WTC11 (cell line): ENCODE data around the gene ATP6V1A. TPM values are rescaled to one million over a fixed set of nuclear protein-coding genes. Genes with fewer than 3 reads are reported as not detected.

Experiments used
- ATAC-seq: fragments of 200-7000 bp; cut with Tn5 transposase; 2 replicates; pipeline ENCODE4 v1.10.0; 2021; ENCODE audit warnings: mild to moderate bottlenecking, moderate library complexity
- CTCF ChIA-PET: fragments of 300-600 bp; sonication (Branson Sonifier 250); formaldehyde crosslinking; loops from one replicate; lab custom pipeline; 2021; ENCODE audit warnings: antibody characterized with exemption; lab: Charles Lee
- POLR2A ChIA-PET: fragments of 350-600 bp; sonication (Branson Sonifier 250); formaldehyde crosslinking; loops from one replicate; lab custom pipeline; 2021; ENCODE audit warnings: antibody characterized with exemption; lab: Charles Lee
- DNase-seq: peaks from one replicate; pipeline ENCODE4 v3.0.0; 2021; ENCODE audit warnings: low spot score
- H3K27ac Mint-ChIP-seq: 2 replicates; pipeline ENCODE4 v1.8.0; 2021; ENCODE audit warnings: mixed read lengths
- H3K27me3 Mint-ChIP-seq: 2 replicates; pipeline ENCODE4 v1.8.0; 2021; ENCODE audit warnings: low read depth, mild to moderate bottlenecking, moderate library complexity, mixed read lengths
- H3K36me3 Mint-ChIP-seq: 2 replicates; pipeline ENCODE4 v1.8.0; 2021; ENCODE audit warnings: mixed read lengths
- H3K4me1 Mint-ChIP-seq: 2 replicates; pipeline ENCODE4 v1.8.0; 2022; ENCODE audit warnings: mixed read lengths
- H3K4me3 Mint-ChIP-seq: 2 replicates; pipeline ENCODE4 v1.8.0; 2021; ENCODE audit warnings: mild to moderate bottlenecking, moderate library complexity, mixed read lengths
- H3K9me3 Mint-ChIP-seq: 2 replicates; pipeline ENCODE4 v1.8.0; 2021; ENCODE audit warnings: mixed read lengths
- AFF4 ChIP-seq: sonication (generic); formaldehyde crosslinking; IDR thresholded peaks from 2 replicates; pipeline ENCODE4 v1.8.1; 2023; ENCODE audit warnings: mild to moderate bottlenecking, missing genetic modification reagents, borderline replicate concordance
- FOXP4 ChIP-seq: sonication (generic); formaldehyde crosslinking; IDR thresholded peaks from 2 replicates; pipeline ENCODE4 v1.8.0; 2022; ENCODE audit warnings: mild to moderate bottlenecking, missing genetic modification reagents
- GRHL2 ChIP-seq: fragments of 250-450 bp; sonication (Bioruptor Pico); IDR thresholded peaks from 2 replicates; pipeline ENCODE4 v1.8.0; 2022; ENCODE audit warnings: mild to moderate bottlenecking, moderate library complexity; ENCODE audit not compliant: insufficient replicate concordance, severe bottlenecking
- JUN ChIP-seq: sonication (generic); formaldehyde crosslinking; IDR thresholded peaks from 2 replicates; pipeline ENCODE4 v1.8.0; 2023; ENCODE audit warnings: mild to moderate bottlenecking, missing genetic modification reagents
- PRDM15 ChIP-seq: sonication (generic); formaldehyde crosslinking; IDR thresholded peaks from 2 replicates; pipeline ENCODE4 v1.8.0; 2022; ENCODE audit warnings: missing genetic modification reagents
- RELA ChIP-seq: sonication (generic); formaldehyde crosslinking; IDR thresholded peaks from 2 replicates; pipeline ENCODE4 v1.8.1; 2022; ENCODE audit warnings: missing genetic modification reagents, mild to moderate bottlenecking, borderline replicate concordance
- SMAD4 ChIP-seq: sonication (generic); formaldehyde crosslinking; IDR thresholded peaks from 2 replicates; pipeline ENCODE4 v1.8.0; 2022; ENCODE audit warnings: mild to moderate bottlenecking, missing genetic modification reagents
- ZNF138 ChIP-seq: sonication (generic); formaldehyde crosslinking; conservative IDR thresholded peaks from 2 replicates; pipeline ENCODE4 v1.8.1; 2022; ENCODE audit warnings: mild to moderate bottlenecking, moderate library complexity, missing genetic modification reagents
- ZNF317 ChIP-seq: sonication (generic); formaldehyde crosslinking; IDR thresholded peaks from 2 replicates; pipeline ENCODE4 v1.8.1; 2023; ENCODE audit warnings: low read depth, mild to moderate bottlenecking, moderate library complexity, missing genetic modification reagents, borderline replicate concordance
- ZNF425 ChIP-seq: fragments of 250-450 bp; sonication (Bioruptor Pico); conservative IDR thresholded peaks from 2 replicates; pipeline ENCODE4 v1.9.0; 2021; ENCODE audit warnings: mild to moderate bottlenecking
- total RNA-seq: library from RNA; stranded (reverse); gene quantifications from 3 replicates; pipeline ENCODE4 v1.2.3, GENCODE V29; 2021
- TF ChIP-seq, protein P1 (sequence below): sonication (generic); formaldehyde crosslinking; IDR thresholded peaks from 2 replicates; pipeline ENCODE4 v1.8.0; 2022; ENCODE audit warnings: mild to moderate bottlenecking, missing genetic modification reagents
- TF ChIP-seq, protein P2 (sequence below): sonication (generic); formaldehyde crosslinking; IDR thresholded peaks from 2 replicates; pipeline ENCODE4 v1.8.1; 2023; ENCODE audit warnings: mild to moderate bottlenecking, missing genetic modification reagents
- TF ChIP-seq, protein P3 (sequence below): sonication (generic); formaldehyde crosslinking; IDR thresholded peaks from 2 replicates; pipeline ENCODE4 v1.8.1; 2023; ENCODE audit warnings: mild to moderate bottlenecking, moderate library complexity, missing genetic modification reagents
- TF ChIP-seq, protein P4 (sequence below): sonication (generic); formaldehyde crosslinking; IDR thresholded peaks from 2 replicates; pipeline ENCODE4 v1.8.1; 2022; ENCODE audit warnings: mild to moderate bottlenecking, missing genetic modification reagents, moderate library complexity, borderline replicate concordance

Gene ATP6V1A
- total RNA-seq, 1 experiment from 2014 or later: 90.7 TPM

DNA sequence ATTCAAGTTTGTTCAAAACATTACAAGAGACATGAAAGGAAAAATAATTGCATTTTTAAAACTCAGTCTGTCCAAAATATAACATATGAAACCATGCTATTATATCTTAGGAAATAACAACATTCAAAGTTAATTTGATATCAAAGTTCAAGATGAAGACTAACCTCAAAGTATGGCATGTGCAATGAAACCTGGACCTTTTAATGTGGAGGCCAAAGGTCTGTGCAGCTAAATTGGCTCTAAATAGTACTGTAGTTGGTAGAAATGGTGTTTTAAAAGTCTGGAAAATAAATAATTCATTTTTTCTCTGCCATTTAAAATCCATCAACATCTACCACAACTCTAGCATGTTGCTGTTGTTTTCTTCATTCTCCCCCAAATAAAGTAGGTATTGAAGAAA lies 100.4 kb downstream of the ATP6V1A start (continued):
- TF ChIP-seq PRDM15 (CRISPR knock-in tag): no peak
- TF ChIP-seq JUN (CRISPR knock-in tag): no peak
- no peak for TF ChIP-seq SMAD4 (CRISPR knock-in tag)
- TF ChIP-seq, protein P1, sequence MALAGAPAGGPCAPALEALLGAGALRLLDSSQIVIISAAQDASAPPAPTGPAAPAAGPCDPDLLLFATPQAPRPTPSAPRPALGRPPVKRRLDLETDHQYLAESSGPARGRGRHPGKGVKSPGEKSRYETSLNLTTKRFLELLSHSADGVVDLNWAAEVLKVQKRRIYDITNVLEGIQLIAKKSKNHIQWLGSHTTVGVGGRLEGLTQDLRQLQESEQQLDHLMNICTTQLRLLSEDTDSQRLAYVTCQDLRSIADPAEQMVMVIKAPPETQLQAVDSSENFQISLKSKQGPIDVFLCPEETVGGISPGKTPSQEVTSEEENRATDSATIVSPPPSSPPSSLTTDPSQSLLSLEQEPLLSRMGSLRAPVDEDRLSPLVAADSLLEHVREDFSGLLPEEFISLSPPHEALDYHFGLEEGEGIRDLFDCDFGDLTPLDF (CRISPR knock-in tag): no peak
- TF ChIP-seq, protein P2, sequence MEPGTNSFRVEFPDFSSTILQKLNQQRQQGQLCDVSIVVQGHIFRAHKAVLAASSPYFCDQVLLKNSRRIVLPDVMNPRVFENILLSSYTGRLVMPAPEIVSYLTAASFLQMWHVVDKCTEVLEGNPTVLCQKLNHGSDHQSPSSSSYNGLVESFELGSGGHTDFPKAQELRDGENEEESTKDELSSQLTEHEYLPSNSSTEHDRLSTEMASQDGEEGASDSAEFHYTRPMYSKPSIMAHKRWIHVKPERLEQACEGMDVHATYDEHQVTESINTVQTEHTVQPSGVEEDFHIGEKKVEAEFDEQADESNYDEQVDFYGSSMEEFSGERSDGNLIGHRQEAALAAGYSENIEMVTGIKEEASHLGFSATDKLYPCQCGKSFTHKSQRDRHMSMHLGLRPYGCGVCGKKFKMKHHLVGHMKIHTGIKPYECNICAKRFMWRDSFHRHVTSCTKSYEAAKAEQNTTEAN: no peak
- no peak for TF ChIP-seq RELA (CRISPR knock-in tag)

DNA sequence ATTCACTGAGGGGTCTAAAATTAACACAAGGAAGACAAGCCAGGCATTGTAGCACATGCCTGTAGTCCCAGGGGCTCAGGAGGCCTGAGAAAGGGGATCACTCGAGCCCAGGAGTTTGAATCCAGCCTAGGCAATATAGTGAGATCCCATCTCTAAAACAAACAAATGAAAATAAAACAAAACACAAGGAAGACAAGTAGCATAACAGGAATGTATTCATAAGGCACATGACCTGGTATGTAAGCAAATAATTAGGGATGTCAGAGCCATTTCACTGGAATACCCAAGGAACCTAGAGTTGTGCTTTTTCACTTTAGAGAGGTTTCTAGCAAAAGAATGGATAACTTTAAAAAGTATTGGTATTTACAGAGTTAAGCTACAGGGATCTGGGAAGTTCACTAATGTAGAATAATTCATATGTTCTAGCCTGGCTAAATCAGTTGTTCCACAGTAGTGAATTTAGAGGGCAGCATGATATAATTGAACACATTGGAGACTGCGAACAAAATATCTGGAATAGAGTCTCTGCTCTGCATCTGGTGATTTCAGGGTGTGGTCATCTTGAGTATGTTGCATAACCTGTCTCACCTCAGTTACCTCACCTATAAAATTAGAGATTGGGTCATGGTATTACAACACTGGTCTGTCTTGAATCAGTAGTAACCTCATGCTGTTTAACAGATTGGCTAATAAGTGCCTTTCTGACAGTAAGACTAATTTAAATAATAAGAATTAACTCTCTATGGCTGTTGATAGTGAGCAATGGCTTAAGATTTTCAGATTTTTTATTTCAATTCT lies 101.0 kb downstream of the ATP6V1A start:
- Mint-ChIP-seq H3K27ac (no peak overlapping the region), H3K27me3 (no peaks in the 10 kb centered on the region), H3K4me3 (no peak overlapping the region), H3K9me3 (peaks cover 4% of the 10 kb centered on the region), H3K4me1 (no peaks in the 10 kb centered on the region), H3K36me3 (peaks cover 4% of the 10 kb centered on the region; the same call in 1 of the 2 replicates)
- no peak for ATAC-seq
- DNase-seq: no peak
- CTCF ChIA-PET: no interaction called here
- POLR2A ChIA-PET: no interaction called here
- TF ChIP-seq, protein P2: no peak
- TF ChIP-seq AFF4 (no peak), ZNF425 (CRISPR knock-in tag) (no peak), FOXP4 (CRISPR knock-in tag) (no peak), GRHL2 (CRISPR knock-in tag) (no peak), ZNF138 (CRISPR knock-in tag) (no peak), ZNF317 (no peak)
- TF ChIP-seq, protein P3, sequence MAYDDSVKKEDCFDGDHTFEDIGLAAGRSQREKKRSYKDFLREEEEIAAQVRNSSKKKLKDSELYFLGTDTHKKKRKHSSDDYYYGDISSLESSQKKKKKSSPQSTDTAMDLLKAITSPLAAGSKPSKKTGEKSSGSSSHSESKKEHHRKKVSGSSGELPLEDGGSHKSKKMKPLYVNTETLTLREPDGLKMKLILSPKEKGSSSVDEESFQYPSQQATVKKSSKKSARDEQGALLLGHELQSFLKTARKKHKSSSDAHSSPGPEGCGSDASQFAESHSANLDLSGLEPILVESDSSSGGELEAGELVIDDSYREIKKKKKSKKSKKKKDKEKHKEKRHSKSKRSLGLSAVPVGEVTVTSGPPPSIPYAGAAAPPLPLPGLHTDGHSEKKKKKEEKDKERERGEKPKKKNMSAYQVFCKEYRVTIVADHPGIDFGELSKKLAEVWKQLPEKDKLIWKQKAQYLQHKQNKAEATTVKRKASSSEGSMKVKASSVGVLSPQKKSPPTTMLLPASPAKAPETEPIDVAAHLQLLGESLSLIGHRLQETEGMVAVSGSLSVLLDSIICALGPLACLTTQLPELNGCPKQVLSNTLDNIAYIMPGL (CRISPR knock-in tag): no peak
- TF ChIP-seq, protein P4, sequence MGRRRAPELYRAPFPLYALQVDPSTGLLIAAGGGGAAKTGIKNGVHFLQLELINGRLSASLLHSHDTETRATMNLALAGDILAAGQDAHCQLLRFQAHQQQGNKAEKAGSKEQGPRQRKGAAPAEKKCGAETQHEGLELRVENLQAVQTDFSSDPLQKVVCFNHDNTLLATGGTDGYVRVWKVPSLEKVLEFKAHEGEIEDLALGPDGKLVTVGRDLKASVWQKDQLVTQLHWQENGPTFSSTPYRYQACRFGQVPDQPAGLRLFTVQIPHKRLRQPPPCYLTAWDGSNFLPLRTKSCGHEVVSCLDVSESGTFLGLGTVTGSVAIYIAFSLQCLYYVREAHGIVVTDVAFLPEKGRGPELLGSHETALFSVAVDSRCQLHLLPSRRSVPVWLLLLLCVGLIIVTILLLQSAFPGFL (CRISPR knock-in tag): no peak
